PC-3 (cell line): ENCODE measurements around the gene CEACAM19. TPM values are rescaled to one million over a fixed set of nuclear protein-coding genes. Genes with fewer than 3 reads are reported as not detected.

Experiments
- ATAC-seq: fragments of 200-7000 bp; cut with Tn5 transposase; 2 replicates; pipeline ENCODE4 v1.9.1; 2020; ENCODE audit warnings: mild to moderate bottlenecking, moderate library complexity
- BruUV-seq: library from RNA; stranded (reverse); fragments of 400-500 nt; replicated peaks from 2 replicates; lab custom pipeline; 2021; lab: Mats Ljungman, UMichigan
- CTCF ChIA-PET: fragments of 300-600 bp; sonication (Branson Sonifier 250); formaldehyde crosslinking; loops from one replicate; lab custom pipeline; 2022; ENCODE audit warnings: antibody characterized with exemption; lab: Charles Lee
- POLR2A ChIA-PET: fragments of 300-600 bp; sonication (Branson Sonifier 250); formaldehyde crosslinking; loops from one replicate; lab custom pipeline; 2022; ENCODE audit warnings: antibody characterized with exemption; ENCODE audit not compliant: unreplicated experiment; lab: Charles Lee
- DNase-seq: peaks from one replicate; pipeline ENCODE4 v3.0.0-alpha.2; 2015
- H2AFZ ChIP-seq: fragments of 300-600 bp; sonication (generic); 2 replicates; pipeline ENCODE4 v1.6.0; 2016; ENCODE audit warnings: antibody characterized with exemption, low read length
- H3F3A ChIP-seq: fragments of 300-600 bp; sonication (generic); one replicate; pipeline ENCODE4 v1.6.0; 2017; ENCODE audit warnings: antibody characterized with exemption, low read length, control low read depth, mild to moderate bottlenecking; ENCODE audit not compliant: unreplicated experiment
- H3K27ac ChIP-seq: fragments of 300-600 bp; sonication (generic); 2 replicates; pipeline ENCODE4 v1.5.1; 2016; ENCODE audit warnings: mild to moderate bottlenecking, low read length
- H3K27me3 ChIP-seq: fragments of 300-600 bp; sonication (generic); 2 replicates; pipeline ENCODE4 v1.6.1; 2016; ENCODE audit warnings: low read length, mixed read lengths
- H3K36me3 ChIP-seq: fragments of 300-600 bp; sonication (generic); 2 replicates; pipeline ENCODE4 v1.6.1; 2016; ENCODE audit warnings: low read depth, mixed run types, low read length, mixed read lengths
- H3K4me1 ChIP-seq: fragments of 300-600 bp; sonication (generic); 2 replicates; pipeline ENCODE4 v1.5.1; 2016; ENCODE audit warnings: low read length; ENCODE audit not compliant: insufficient read depth
- H3K4me2 ChIP-seq: fragments of 300-600 bp; sonication (generic); 2 replicates; pipeline ENCODE4 v1.6.0; 2016; ENCODE audit warnings: low read length
- H3K4me3 ChIP-seq: fragments of 300-600 bp; sonication (generic); 2 replicates; pipeline ENCODE4 v1.5.1; 2016; ENCODE audit warnings: mild to moderate bottlenecking, low read length, mixed read lengths
- H3K79me2 ChIP-seq: fragments of 300-600 bp; sonication (generic); 2 replicates; pipeline ENCODE4 v1.6.1; 2017; ENCODE audit warnings: low read length, mixed read lengths
- H3K9ac ChIP-seq: fragments of 300-600 bp; sonication (generic); 2 replicates; pipeline ENCODE4 v1.6.0; 2016; ENCODE audit warnings: mild to moderate bottlenecking, low read length
- H3K9me2 ChIP-seq: fragments of 300-600 bp; sonication (generic); replicated peaks from 2 replicates; pipeline ENCODE4 v1.6.1; 2016; ENCODE audit warnings: mixed run types, low read length, mixed read lengths
- H3K9me3 ChIP-seq: fragments of 300-600 bp; sonication (generic); 2 replicates; pipeline ENCODE4 v1.6.1; 2016; ENCODE audit warnings: low read length, mixed read lengths
- H4K20me1 ChIP-seq: fragments of 300-600 bp; sonication (generic); 2 replicates; pipeline ENCODE4 v1.6.1; 2016; ENCODE audit warnings: low read length, mixed read lengths
- CTCF ChIP-seq: fragments of 300-600 bp; sonication (generic); conservative IDR thresholded peaks from 2 replicates; pipeline ENCODE4 v1.5.1; 2017; ENCODE audit warnings: antibody characterized with exemption, low read depth, mild to moderate bottlenecking, low read length
- EZH2 ChIP-seq: fragments of 300-600 bp; sonication (generic); IDR thresholded peaks from one replicate; pipeline ENCODE4 v1.6.1; 2017; ENCODE audit warnings: antibody characterized with exemption, mild to moderate bottlenecking, low read length; ENCODE audit not compliant: unreplicated experiment
- EZH2phosphoT487 ChIP-seq: fragments of 300-600 bp; sonication (generic); IDR thresholded peaks from 2 replicates; pipeline ENCODE4 v1.6.1; 2018; ENCODE audit warnings: mild to moderate bottlenecking, antibody characterized with exemption, low read length, borderline replicate concordance
- intact Hi-C: fragments of 100-400 bp; cut with micrococcal nuclease; formaldehyde crosslinking; loops from 2 replicates; pipeline ENCODE4 v1.9.0; 2023
- total RNA-seq: library from RNA; depleted of rRNA; stranded (reverse); fragments of >200 nt; gene quantifications from 2 replicates; pipeline ENCODE4 v1.2.3, GENCODE V29; 2014

The CEACAM19 gene
- total RNA-seq, 1 experiment from 2014 or later: 4.3 TPM

- Histone ChIP-seq H4K20me1 (no peaks in the 10 kb centered on the region), H2AFZ (no peak overlapping the region), H3K9ac (no peak overlapping the region), H3K9me2 (no peaks in the 10 kb centered on the region), H3K27ac (no peak overlapping the region), H3F3A (no peaks in the 10 kb centered on the region), H3K36me3 (no peaks in the 10 kb centered on the region), H3K27me3 (no peaks in the 10 kb centered on the region), H3K4me1 (peaks cover 34% of the 10 kb centered on the region), H3K4me2 (0 out of 2 replicates have a peak overlapping the region, but pooled peaks have one; percentile 16), H3K9me3 (no peaks in the 10 kb centered on the region), H3K4me3 (no peak overlapping the region), H3K79me2 (no peaks in the 10 kb centered on the region)
- POLR2A ChIA-PET: interaction anchor here (0.6 kb wide), 2 partner anchors 18 to 22 kb away, joined by 3 to 5 read pairs; no protein-coding TSS in a partner anchor
- TF ChIP-seq EZH2phosphoT487: no peak
- no peak for TF ChIP-seq CTCF
- intact Hi-C loops: loop anchor here (5.0 kb wide), 1 partner anchor 136 kb away; no protein-coding TSS in a partner anchor
- no peak for DNase-seq
- BruUV-seq: no TSS peak
- CTCF ChIA-PET: interaction anchor here (0.6 to 2.4 kb wide), 17 partner anchors 8 to 192 kb away, joined by 3 to 53 read pairs (median 5); no protein-coding TSS in a partner anchor
- peak; percentile 12 for ATAC-seq
Observed at GRCh38 chr19:44723299-44723951, 52.1 kb downstream of the CEACAM19 start.

GRCh38 chr19:44723952-44724319 lies 52.7 kb downstream of the CEACAM19 start:
- ATAC-seq (peak; percentile 84), DNase-seq (peak; percentile 86)
- no peak overlapping the region for H2AFZ ChIP-seq
- no peaks in the 10 kb centered on the region for H3K9me2 ChIP-seq
- peak overlapping the region; percentile 46 for H3K9ac ChIP-seq
- no peaks in the 10 kb centered on the region for H4K20me1 ChIP-seq
- intact Hi-C loops: loop anchor here (1.0 to 5.0 kb wide), 3 partner anchors 25 to 137 kb away; partner anchors contain the start of gene BCL3
- H3K4me3 ChIP-seq: no peak overlapping the region
- no peaks in the 10 kb centered on the region for H3K79me2 ChIP-seq
- H3K36me3 ChIP-seq: no peaks in the 10 kb centered on the region
- H3K27ac ChIP-seq: peak overlapping the region; percentile 76
- BruUV-seq: no TSS peak
- CTCF ChIA-PET: interaction anchor here (0.6 to 2.4 kb wide), 15 partner anchors 9 to 153 kb away, joined by 3 to 53 read pairs (median 5); no protein-coding TSS in a partner anchor
- no peaks in the 10 kb centered on the region for H3K9me3 ChIP-seq
- H3K27me3 ChIP-seq: no peaks in the 10 kb centered on the region
- H3K4me1 ChIP-seq: peaks cover 28% of the 10 kb centered on the region
- TF ChIP-seq EZH2: no peak
- no peak for TF ChIP-seq EZH2phosphoT487
- peak; percentile 89 for TF ChIP-seq CTCF
- POLR2A ChIA-PET: interaction anchor here (0.6 kb wide), 3 partner anchors 17 to 122 kb away, joined by 3 to 15 read pairs (median 3); partner anchors contain the start of gene NECTIN2
- no peaks in the 10 kb centered on the region for H3F3A ChIP-seq
- peak overlapping the region; percentile 37; the same call in 1 of the 2 replicates for H3K4me2 ChIP-seq
